GM12801 (cell line): ENCODE data around the gene DNM2.

Experiments used
- TF ChIP-seq, protein P1 (sequence below): IDR thresholded peaks from one replicate; pipeline ENCODE4 v1.5.1; 2011; ENCODE audit warnings: control low read depth; ENCODE audit not compliant: insufficient read length; ENCODE audit errors: extremely low read depth

The DNM2 gene

DNA sequence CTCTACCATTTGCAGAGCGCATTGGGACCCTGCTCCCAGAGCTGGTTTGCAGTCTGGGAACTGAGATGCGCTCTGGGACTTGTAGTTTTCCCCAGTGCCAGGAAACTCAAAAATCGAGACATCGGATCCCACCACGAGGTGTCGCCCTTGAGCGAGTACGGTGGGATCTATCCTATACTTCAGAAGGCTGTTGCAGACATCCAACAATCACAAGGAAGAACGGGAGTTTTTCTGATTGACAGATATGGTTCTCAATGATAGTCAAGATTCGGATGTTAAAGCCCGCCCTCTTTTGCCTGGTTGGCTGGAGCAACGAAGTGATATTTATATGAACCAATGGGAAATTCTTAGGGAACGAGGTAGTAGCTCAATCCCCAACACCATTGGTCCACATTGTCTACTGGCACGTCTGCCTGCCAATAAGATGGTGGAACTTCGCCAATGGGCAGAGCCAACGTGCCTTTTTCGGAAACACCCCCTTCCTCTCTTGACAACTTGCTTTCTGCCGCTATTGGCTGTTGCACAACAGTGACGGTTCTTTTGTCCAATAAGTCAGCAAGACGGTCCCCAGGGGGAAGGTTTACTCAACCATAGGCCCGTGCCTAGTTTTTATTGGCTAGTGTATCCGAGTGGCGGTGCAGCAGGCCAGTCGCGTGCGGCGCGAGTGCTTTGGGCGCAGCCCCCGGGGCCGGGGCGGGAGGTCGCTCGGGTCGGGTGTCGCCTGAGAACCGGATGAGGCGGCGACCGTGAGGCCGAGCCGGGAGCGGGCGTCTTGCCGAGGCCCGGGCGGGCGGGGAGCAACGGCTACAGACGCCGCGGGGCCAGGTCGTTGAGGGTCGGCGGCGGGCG is at the start of gene DNM2:
Gene DNM2, plus strand, starts transcription at position 724 of the 849 bp plus-strand sequence. CDS start 164 bp downstream, outside the sequence.
- TF ChIP-seq, protein P1, sequence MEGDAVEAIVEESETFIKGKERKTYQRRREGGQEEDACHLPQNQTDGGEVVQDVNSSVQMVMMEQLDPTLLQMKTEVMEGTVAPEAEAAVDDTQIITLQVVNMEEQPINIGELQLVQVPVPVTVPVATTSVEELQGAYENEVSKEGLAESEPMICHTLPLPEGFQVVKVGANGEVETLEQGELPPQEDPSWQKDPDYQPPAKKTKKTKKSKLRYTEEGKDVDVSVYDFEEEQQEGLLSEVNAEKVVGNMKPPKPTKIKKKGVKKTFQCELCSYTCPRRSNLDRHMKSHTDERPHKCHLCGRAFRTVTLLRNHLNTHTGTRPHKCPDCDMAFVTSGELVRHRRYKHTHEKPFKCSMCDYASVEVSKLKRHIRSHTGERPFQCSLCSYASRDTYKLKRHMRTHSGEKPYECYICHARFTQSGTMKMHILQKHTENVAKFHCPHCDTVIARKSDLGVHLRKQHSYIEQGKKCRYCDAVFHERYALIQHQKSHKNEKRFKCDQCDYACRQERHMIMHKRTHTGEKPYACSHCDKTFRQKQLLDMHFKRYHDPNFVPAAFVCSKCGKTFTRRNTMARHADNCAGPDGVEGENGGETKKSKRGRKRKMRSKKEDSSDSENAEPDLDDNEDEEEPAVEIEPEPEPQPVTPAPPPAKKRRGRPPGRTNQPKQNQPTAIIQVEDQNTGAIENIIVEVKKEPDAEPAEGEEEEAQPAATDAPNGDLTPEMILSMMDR: no peak

DNA sequence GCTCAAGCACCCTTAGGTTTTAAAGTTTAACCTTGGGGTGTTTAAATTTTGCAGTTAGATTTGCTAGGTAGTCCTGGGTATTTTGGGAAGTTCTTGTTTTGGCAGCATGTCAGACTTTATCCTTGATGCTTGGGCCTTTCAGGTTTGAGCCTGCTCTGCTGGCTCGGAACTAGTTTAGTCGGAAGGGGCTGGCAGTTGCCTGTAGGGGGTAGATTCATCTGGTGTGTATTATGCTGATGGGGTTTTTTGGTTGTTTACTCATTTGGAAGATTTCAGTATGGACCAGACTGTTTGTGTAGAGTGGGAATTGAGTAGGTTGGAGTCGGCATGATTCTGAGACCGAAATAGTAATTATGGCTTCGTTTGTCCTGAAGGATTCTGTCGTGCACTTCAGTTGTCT is 48.6 kb upstream of the DNM2 start:
- TF ChIP-seq, protein P1: no peak

DNA sequence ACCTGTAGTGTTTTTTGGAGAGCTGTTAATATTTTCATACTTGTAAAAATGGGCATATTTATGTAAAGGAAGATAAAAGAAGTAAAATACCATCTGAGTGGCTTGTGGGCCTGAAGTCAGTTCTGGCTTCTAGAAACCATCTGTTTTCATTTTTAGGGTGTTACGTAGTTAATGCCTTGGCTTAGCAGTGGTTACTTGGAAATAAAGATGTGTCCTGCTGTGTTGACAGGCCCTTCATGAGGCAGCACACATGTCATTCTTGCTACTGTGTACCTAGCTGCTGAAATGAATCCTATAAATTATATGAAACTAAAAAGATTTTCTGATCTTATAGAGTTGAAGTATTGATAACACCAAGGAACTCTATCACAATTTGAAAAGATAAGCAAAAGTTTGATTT is 47.7 kb upstream of the DNM2 start:
- TF ChIP-seq, protein P1: no peak

DNA sequence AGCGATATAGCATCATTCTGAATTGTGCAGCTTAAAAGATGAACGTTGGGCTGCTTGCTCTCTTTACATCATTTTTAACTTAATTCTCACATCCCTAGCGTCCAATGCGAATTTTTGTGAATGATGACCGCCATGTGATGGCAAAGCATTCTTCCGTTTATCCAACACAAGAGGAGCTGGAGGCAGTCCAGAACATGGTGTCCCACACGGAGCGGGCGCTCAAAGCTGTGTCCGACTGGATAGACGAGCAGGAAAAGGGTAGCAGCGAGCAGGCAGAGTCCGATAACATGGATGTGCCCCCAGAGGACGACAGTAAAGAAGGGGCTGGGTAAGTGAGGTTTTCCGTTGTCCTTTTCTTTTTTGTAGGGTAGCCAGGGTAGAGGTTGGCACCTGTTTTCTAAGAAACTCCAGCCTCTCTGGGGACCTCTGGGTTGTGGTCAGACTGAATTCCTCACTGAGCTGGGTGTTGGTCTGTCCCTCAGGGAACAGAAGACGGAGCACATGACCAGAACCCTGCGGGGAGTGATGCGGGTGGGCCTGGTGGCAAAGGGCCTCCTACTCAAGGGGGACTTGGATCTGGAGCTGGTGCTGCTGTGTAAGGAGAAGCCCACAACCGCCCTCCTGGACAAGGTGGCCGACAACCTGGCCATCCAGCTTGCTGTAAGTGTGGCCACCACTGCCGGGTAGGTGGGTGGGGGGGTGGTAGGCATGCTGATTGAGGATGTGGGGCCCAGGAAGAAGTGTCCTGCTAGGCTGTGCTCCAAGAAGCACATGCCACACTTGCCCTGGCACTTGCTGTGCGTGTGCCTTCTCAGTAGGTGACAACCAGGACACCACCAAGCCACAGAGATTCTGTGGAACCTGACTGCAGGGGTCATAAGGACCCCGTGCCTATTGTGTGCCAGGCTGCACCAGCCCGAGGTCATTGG is 46.7 kb upstream of the DNM2 start:
- TF ChIP-seq, protein P1: no peak

DNA sequence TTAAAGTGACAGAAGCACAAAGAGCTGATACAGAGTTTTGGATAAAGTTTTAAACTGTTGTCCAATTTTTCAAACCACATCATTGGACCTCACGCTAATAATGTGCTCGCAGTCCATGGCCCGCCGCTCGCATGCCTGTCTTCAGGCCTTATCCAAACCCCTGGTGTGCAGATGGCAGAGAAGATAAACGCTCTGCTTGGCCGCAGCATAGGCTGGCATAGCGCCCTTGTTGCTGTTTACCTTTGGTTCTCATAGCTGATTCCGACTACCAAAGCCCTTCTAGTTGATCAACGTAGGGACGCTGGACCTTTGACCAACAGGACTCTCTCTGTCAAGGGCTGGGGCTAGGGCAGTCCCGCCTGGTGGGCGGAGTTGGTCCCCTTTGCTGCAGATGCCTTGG is 40.1 kb upstream of the DNM2 start:
- TF ChIP-seq, protein P1: no peak

DNA sequence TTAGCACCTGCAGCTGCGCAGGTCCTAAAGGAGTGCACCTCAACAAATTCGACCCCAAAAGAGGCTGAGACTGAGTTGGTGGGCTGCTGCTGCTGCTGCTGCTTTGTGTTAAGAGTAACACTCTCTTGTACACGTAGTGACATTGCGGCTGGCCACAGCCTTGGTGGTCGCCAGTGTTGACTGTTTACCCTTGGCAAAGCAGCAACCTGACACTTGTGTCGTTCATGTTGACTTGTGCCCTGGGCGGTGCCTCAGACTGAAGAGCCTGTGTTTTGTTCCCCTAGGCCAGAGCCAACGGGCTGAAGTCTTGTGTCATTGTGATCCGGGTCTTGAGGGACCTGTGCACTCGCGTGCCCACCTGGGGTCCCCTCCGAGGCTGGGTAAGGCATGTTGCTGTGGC is 39.1 kb upstream of the DNM2 start:
- TF ChIP-seq, protein P1: no peak

DNA sequence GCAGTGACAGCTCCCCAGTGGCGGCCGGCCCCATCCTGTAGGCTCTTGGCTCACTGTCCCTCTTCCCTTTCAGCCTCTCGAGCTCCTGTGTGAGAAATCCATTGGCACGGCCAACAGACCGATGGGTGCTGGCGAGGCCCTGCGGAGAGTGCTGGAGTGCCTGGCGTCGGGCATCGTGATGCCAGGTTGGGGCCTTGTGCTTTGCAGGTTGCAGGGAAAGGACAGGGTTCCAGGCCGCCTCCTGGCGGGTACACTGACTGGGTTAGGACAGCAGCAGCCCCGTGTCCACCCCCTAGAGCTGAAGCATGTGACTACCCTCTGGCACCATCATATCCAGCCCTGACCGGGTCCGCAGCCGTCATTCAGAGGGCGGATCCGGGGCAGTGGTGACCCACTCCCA is 38.1 kb upstream of the DNM2 start:
- TF ChIP-seq, protein P1: no peak
